ENCODE results near the gene LRRC51. TPM values are rescaled to one million over a fixed set of nuclear protein-coding genes. Genes with fewer than 3 reads are reported as not detected.

LRRC51 gene
- total and polyA plus RNA-seq, 12 donors: 2.4 to 15.7 (median 10.7) TPM

GRCh38 chr11:72067266-72067665, 13.4 kb upstream of the LRRC51 start:
- Histone ChIP-seq H3K36me3 (replicated peaks in 1 of 2) (no peaks in the 10 kb centered on the region), H3K27ac (peak overlapping the region in 2 of 5 donors; percentile 5 to 31), H3K4me3 (no peak overlapping the region), H3K27me3 (no peaks in the 10 kb centered on the region), H3K9me3 (replicated peaks in 1 of 3) (no peaks in the 10 kb centered on the region), H3K4me1 (replicated peaks in 1 of 2) (peaks cover 40 to 53% of the 10 kb centered on the region in 2 donors)
- TF ChIP-seq CTCF (IDR thresholded peaks at IDR 0.05) (no peak), POLR2A (IDR thresholded peaks at IDR 0.05) (no peak)
- no peak for DNase-seq
- intact Hi-C loops (cut with DNase I): no loop called here

DNA sequence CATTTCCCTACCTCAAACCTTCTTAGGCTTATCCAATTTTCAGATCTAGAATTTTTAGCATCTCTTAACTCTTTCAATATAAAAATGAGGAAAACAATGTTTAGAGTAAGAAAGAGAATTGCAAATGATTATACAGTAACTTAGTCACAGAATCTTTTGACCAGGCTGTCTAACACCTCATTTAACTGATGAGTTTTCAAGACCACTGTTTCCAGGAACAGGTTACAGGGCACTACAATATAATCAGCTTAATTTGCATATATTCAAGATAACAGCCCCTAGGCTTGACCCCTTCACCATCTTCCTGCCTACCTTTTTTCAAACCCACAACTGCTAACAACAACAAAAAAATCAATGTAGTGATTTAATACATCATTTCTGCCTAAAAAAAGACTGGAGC, 13.0 kb upstream of the LRRC51 start:
- Histone ChIP-seq H3K4me3 (no peak overlapping the region), H3K4me1 (replicated peaks in 1 of 2) (peaks cover 40 to 57% of the 10 kb centered on the region in 2 donors), H3K36me3 (replicated peaks in 1 of 2) (no peaks in the 10 kb centered on the region), H3K27me3 (no peaks in the 10 kb centered on the region), H3K27ac (peak overlapping the region in 1 of 5 donors; percentile 31), H3K9me3 (replicated peaks in 1 of 3) (no peaks in the 10 kb centered on the region)
- no peak for DNase-seq
- TF ChIP-seq POLR2A (IDR thresholded peaks at IDR 0.05) (no peak), CTCF (IDR thresholded peaks at IDR 0.05) (no peak)
- intact Hi-C loops (cut with DNase I): no loop called here

DNA sequence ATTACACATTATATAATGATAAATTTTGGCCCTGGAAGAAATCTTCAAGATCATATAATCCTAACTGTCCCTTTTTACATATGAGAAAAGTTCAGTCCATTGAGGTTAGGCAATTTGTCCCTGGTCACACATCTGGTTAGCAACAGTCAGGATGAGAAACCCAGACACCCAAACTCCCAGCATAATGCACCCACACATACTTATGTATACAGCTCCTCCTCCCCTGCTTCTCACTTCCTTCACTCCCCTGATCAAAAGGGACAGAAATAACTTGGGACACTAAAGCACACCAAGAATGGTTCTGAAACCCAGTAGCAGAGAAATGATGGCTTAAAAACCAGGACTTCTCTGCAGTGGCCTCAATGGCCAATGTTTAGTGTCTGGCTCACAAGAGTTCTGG, 11.4 kb upstream of the LRRC51 start:
- DNase-seq: no peak
- Histone ChIP-seq H3K9me3 (replicated peaks in 1 of 3) (no peaks in the 10 kb centered on the region), H3K4me1 (replicated peaks in 1 of 2) (peaks cover 40 to 57% of the 10 kb centered on the region in 2 donors), H3K4me3 (peak overlapping the region in 1 of 4 donors; percentile 43), H3K27ac (peak overlapping the region; percentile 49 to 95 (median 80)), H3K36me3 (replicated peaks in 1 of 2) (no peaks in the 10 kb centered on the region), H3K27me3 (no peaks in the 10 kb centered on the region)
- no peak for TF ChIP-seq POLR2A (IDR thresholded peaks at IDR 0.05)
- intact Hi-C loops (cut with DNase I): no loop called here

DNA sequence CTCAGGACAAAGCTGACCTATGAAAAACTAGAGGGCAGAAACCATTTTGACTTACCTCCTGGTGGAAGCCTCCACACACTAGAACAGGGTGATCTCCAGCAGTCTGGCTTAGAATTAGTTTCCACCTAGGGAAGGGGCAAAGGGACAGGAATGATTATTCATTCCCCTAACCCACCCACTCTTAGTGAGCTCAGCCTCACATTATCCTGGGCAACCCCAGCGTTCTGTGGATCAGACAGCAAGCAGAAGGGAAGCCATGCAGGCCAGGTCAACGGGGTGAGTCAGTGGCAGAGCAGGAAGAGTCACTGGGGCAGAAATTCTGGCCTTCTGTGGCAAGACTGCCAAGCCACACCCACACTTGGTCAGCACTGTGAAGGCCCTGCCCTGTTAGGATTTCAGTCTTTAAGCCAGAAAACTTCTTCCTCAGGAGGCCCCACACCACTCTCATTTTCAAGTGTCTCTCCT, 10.8 kb upstream of the LRRC51 start:
- Histone ChIP-seq H3K4me3 (peak overlapping the region in 1 of 4 donors; percentile 43), H3K9me3 (replicated peaks in 1 of 3) (no peaks in the 10 kb centered on the region), H3K27me3 (no peaks in the 10 kb centered on the region), H3K4me1 (replicated peaks in 1 of 2) (peaks cover 34 to 57% of the 10 kb centered on the region in 2 donors), H3K27ac (peak overlapping the region; percentile 49 to 95 (median 80)), H3K36me3 (replicated peaks in 1 of 2) (no peaks in the 10 kb centered on the region)
- 0 to 6% (median 1%) methylated on average over 2 of the region's 2 CpGs; no CpG with 5 or more reads in 1 of the 4 donors for WGBS, 4 donors
- peak; percentile 11 to 80 for TF ChIP-seq POLR2A (IDR thresholded peaks at IDR 0.05)
- no peak for TF ChIP-seq CTCF (IDR thresholded peaks at IDR 0.05)
- peak; percentile 86 to 96 (median 95) for DNase-seq
- intact Hi-C loops (cut with DNase I): no loop called here

DNA sequence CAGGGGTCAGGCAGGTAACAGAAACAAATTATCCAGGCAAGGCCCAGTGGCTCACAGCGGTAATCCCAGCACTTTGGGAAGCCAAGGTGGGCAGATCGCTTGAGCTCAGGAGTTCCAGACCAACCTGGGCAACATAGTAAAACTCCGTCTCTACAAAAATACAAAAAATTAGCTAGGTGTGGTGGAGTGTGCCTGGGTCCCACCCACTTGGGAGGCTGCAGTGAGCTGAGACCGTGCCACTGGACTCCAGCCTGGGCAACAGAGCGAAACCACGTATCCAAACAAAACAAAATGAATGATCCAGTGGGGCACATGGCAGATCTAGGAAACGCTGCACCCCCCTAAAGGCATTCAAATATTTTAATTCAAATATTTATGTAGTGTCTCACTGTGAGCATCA, 10.2 kb upstream of the LRRC51 start:
- peak overlapping the region; percentile 49 to 95 (median 80) for H3K27ac ChIP-seq

More for the DNA sequence above, 10.2 kb upstream of the LRRC51 start:
- intact Hi-C loops (cut with DNase I): no loop called here
- no peak for TF ChIP-seq POLR2A (IDR thresholded peaks at IDR 0.05)
- TF ChIP-seq CTCF (IDR thresholded peaks at IDR 0.05): no peak
- DNase-seq: no peak
- 88 to 95% (median 94%) methylated on average over 6 to 7 of the region's 7 CpGs for WGBS, 4 donors
- no peaks in the 10 kb centered on the region for H3K36me3 ChIP-seq (replicated peaks in 1 of 2)
- no peaks in the 10 kb centered on the region for H3K9me3 ChIP-seq (replicated peaks in 1 of 3)
- peaks cover 34 to 57% of the 10 kb centered on the region in 2 donors for H3K4me1 ChIP-seq (replicated peaks in 1 of 2)
- no peak overlapping the region for H3K4me3 ChIP-seq
- H3K27me3 ChIP-seq: no peaks in the 10 kb centered on the region
